ENCODE measurements around the gene NUDC.
"Not testable (repeated sequence)": the region's sequence is repeated elsewhere in the genome, so short reads cannot be mapped to it uniquely, and the experiment has no call there.

The NUDC gene

DNA sequence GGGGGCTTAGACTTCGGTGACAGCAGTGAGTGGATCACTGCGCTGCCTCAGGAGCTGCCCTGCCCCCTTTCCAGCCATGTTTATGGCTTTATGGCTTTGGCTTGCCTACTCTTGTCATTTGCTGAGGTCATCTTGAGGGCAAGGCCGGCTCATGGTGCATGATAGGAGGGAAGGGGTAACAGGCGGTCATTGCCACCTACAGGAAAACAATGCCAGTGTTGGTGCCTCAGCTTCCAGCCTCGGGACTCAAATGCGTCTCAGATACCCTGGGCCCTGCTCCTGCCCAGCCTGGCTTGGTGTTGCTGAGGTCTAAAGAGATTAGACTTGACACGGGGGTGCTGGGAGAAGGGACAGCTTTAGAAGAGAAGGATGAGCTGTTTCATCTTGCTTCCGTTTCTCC lies 24.2 kb downstream of the NUDC start:
- H2BK15ac ChIP-seq (ENCODE audit: low read length) = no peak overlapping the region
- no peak overlapping the region for H3K23ac ChIP-seq (ENCODE audit: low read depth, low read length, poor library complexity)
- H2AK5ac ChIP-seq (ENCODE audit: low read depth, low read length) = no peak overlapping the region
- no peaks in the 10 kb centered on the region for H3K27me3 ChIP-seq (ENCODE audit: control insufficient read depth in 3 of 3, insufficient read depth in 3 of 3, low read depth in 1 of 3, low read length in 3 of 3)
- no peak overlapping the region for H3K9ac ChIP-seq (ENCODE audit: low read depth, low read length, poor library complexity)
- no peak overlapping the region for H2BK120ac ChIP-seq (ENCODE audit: low read depth, low read length)
- H3K9me3 ChIP-seq (replicated peaks in 1 of 2; ENCODE audit: control insufficient read depth in 2 of 2, insufficient read depth in 1 of 2, low read depth in 1 of 2, low read length in 2 of 2) = peaks cover 0 to 4% of the 10 kb centered on the region in 2 donors
- no peak overlapping the region for H4K91ac ChIP-seq (ENCODE audit: low read depth, low read length, poor library complexity)
- H3K4me1 ChIP-seq (ENCODE audit: control insufficient read depth in 2 of 2, insufficient read depth in 1 of 2, low read depth in 1 of 2, low read length in 2 of 2) = no peaks in the 10 kb centered on the region
- WGBS, 2 donors (ENCODE audit: extremely low coverage in 2 of 2, insufficient read length in 2 of 2, insufficient replicate concordance in 1 of 2) = no CpG with 5 or more reads among the region's 8 CpGs
- H4K8ac ChIP-seq (ENCODE audit: low read depth, low read length) = no peak overlapping the region
- H3K18ac ChIP-seq (ENCODE audit: low read length) = no peak overlapping the region
- no peak overlapping the region for H3K4me3 ChIP-seq (ENCODE audit: low read length in 2 of 2)
- H3K36me3 ChIP-seq (replicated peaks in 1 of 2; ENCODE audit: control insufficient read depth in 2 of 2, insufficient read depth in 2 of 2, low read length in 2 of 2) = peaks cover 42 to 60% of the 10 kb centered on the region in 2 donors
- H3K4me2 ChIP-seq (ENCODE audit: insufficient read depth, low read length, poor library complexity, severe bottlenecking) = no peak overlapping the region
- H2AFZ ChIP-seq (ENCODE audit: low read length) = no peak overlapping the region
- no peak for DNase-seq (ENCODE audit: low spot score)
- H3K14ac ChIP-seq (ENCODE audit: low read length) = no peak overlapping the region
- no peak overlapping the region for H2BK5ac ChIP-seq (ENCODE audit: low read length)
- H3K27ac ChIP-seq (replicated peaks; ENCODE audit: low read length) = no peak overlapping the region
- H3K4ac ChIP-seq (ENCODE audit: low read length) = no peak overlapping the region
- H3K79me1 ChIP-seq (ENCODE audit: low read depth, low read length) = peaks cover 4% of the 10 kb centered on the region
- no peak overlapping the region for H2BK12ac ChIP-seq (ENCODE audit: low read length)

DNA sequence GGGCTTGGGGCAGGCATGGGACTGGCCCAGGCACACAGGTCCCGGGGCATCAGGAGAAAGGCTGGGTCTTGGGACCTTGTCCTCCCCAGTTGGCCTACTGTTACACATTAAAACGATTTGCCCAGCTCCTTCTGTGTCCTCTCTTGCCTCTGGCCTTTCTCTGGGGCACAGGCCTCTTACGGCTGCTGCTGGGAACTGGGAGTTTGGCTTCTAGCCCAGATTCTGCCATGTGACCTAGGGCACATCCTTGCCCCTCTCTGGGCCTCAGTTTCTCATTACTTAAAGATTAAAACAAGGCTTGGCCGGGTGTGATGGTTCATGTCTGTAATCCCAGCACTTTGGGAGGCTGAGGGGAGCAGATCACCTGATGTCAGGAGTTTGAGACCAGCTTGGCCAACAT lies 24.7 kb downstream of the NUDC start:
- H3K27ac ChIP-seq (replicated peaks; ENCODE audit: low read length) = no peak overlapping the region
- H2BK5ac ChIP-seq (ENCODE audit: low read length) = no peak overlapping the region
- H2AK5ac ChIP-seq (ENCODE audit: low read depth, low read length) = no peak overlapping the region
- peaks cover 0 to 4% of the 10 kb centered on the region in 2 donors for H3K9me3 ChIP-seq (replicated peaks in 1 of 2; ENCODE audit: control insufficient read depth in 2 of 2, insufficient read depth in 1 of 2, low read depth in 1 of 2, low read length in 2 of 2)
- no peak overlapping the region for H2BK120ac ChIP-seq (ENCODE audit: low read depth, low read length)
- no peak overlapping the region for H3K18ac ChIP-seq (ENCODE audit: low read length)
- H3K4me1 ChIP-seq (ENCODE audit: control insufficient read depth in 2 of 2, insufficient read depth in 1 of 2, low read depth in 1 of 2, low read length in 2 of 2) = no peaks in the 10 kb centered on the region
- peaks cover 4% of the 10 kb centered on the region for H3K79me1 ChIP-seq (ENCODE audit: low read depth, low read length)
- no peak overlapping the region for H2BK12ac ChIP-seq (ENCODE audit: low read length)
- no peak overlapping the region for H3K23ac ChIP-seq (ENCODE audit: low read depth, low read length, poor library complexity)
- no peak overlapping the region for H2BK15ac ChIP-seq (ENCODE audit: low read length)
- H4K91ac ChIP-seq (ENCODE audit: low read depth, low read length, poor library complexity) = no peak overlapping the region
- no peak for DNase-seq (ENCODE audit: low spot score)
- H3K14ac ChIP-seq (ENCODE audit: low read length) = no peak overlapping the region
- H3K27me3 ChIP-seq (ENCODE audit: control insufficient read depth in 3 of 3, insufficient read depth in 3 of 3, low read depth in 1 of 3, low read length in 3 of 3) = no peaks in the 10 kb centered on the region
- no peak overlapping the region for H3K4ac ChIP-seq (ENCODE audit: low read length)
- no CpG with 5 or more reads among the region's 4 CpGs for WGBS, 2 donors (ENCODE audit: extremely low coverage in 2 of 2, insufficient read length in 2 of 2, insufficient replicate concordance in 1 of 2)
- no peak overlapping the region for H2AFZ ChIP-seq (ENCODE audit: low read length)
- H3K4me2 ChIP-seq (ENCODE audit: insufficient read depth, low read length, poor library complexity, severe bottlenecking) = no peak overlapping the region
- no peak overlapping the region for H3K9ac ChIP-seq (ENCODE audit: low read depth, low read length, poor library complexity)
- no peak overlapping the region for H3K4me3 ChIP-seq (ENCODE audit: low read length in 2 of 2)
- H3K36me3 ChIP-seq (replicated peaks in 1 of 2; ENCODE audit: control insufficient read depth in 2 of 2, insufficient read depth in 2 of 2, low read length in 2 of 2) = peaks cover 41 to 57% of the 10 kb centered on the region in 2 donors
- no peak overlapping the region for H4K8ac ChIP-seq (ENCODE audit: low read depth, low read length)

DNA sequence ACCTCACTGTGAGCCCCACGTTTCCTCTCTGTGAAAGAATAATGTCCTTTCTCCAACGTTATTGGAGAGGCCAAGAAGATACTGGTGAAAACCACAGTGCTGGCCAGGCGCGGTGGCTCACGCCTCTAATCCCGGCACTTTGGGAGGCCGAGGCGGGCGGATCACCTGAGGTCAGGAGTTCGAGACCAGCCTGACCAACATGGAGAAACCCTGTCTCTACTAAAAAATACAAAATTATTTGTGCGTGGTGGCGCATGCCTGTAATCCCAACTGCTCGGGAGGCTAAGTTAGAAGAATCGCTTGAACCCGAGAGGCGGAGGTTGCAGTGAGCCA lies 27.1 kb downstream of the NUDC start:
- WGBS, 2 donors (ENCODE audit: extremely low coverage in 2 of 2, insufficient read length in 2 of 2, insufficient replicate concordance in 1 of 2) = no CpG with 5 or more reads among the region's 16 CpGs

DNA sequence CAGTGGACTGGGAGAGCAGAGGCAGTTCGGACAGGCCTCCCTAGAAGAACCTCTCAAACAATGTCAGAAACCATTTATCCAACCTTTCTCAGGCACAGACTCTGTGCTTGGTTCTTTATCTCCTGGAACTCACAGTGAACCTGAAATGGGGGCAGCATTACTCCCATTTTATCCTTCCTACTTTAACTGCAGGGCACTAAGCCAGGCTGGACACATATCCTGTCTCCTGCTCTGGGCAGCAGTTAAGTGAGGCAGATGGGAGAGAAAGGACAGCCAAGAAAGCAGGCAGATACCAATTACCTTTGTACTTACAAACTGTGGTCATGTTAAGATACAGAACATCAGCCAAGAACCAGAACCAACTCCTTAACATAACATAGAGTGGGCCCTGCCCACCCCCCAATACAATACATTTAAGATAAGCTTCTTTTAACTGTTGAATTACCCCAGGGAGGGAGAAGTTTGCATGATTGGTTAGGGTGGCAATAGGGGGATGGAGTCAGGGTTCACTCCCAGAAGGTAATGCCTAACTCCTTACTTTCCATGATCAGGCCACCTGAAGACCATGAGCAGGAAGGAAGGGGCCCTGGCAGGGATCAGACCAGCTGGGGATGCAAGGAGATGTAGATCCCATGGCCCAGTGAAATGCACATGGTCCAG lies 27.9 kb downstream of the NUDC start:
- no peak overlapping the region for H3K27ac ChIP-seq (replicated peaks; ENCODE audit: low read length)
- WGBS, 2 donors (ENCODE audit: extremely low coverage in 2 of 2, insufficient read length in 2 of 2, insufficient replicate concordance in 1 of 2) = no CpG with 5 or more reads among the region's 1 CpG
- H3K4me1 ChIP-seq (ENCODE audit: control insufficient read depth in 2 of 2, insufficient read depth in 1 of 2, low read depth in 1 of 2, low read length in 2 of 2) = no peaks in the 10 kb centered on the region

More for the DNA sequence above, 27.1 kb downstream of the NUDC start:
- H3K27me3 ChIP-seq (ENCODE audit: control insufficient read depth in 3 of 3, insufficient read depth in 3 of 3, low read depth in 1 of 3, low read length in 3 of 3); H3K27ac ChIP-seq (replicated peaks; ENCODE audit: low read length); H3K14ac ChIP-seq (ENCODE audit: low read length); H3K18ac ChIP-seq (ENCODE audit: low read length); H2AFZ ChIP-seq (ENCODE audit: low read length); DNase-seq (ENCODE audit: low spot score); H3K4me3 ChIP-seq (ENCODE audit: low read length in 2 of 2); H2BK120ac ChIP-seq (ENCODE audit: low read depth, low read length); H3K79me1 ChIP-seq (ENCODE audit: low read depth, low read length); H2BK15ac ChIP-seq (ENCODE audit: low read length); H2AK5ac ChIP-seq (ENCODE audit: low read depth, low read length); H4K8ac ChIP-seq (ENCODE audit: low read depth, low read length); H4K91ac ChIP-seq (ENCODE audit: low read depth, low read length, poor library complexity); H3K4me2 ChIP-seq (ENCODE audit: insufficient read depth, low read length, poor library complexity, severe bottlenecking); H2BK12ac ChIP-seq (ENCODE audit: low read length); H2BK5ac ChIP-seq (ENCODE audit: low read length); H3K23ac ChIP-seq (ENCODE audit: low read depth, low read length, poor library complexity); H3K9me3 ChIP-seq (replicated peaks in 1 of 2; ENCODE audit: control insufficient read depth in 2 of 2, insufficient read depth in 1 of 2, low read depth in 1 of 2, low read length in 2 of 2); H3K4ac ChIP-seq (ENCODE audit: low read length); H3K4me1 ChIP-seq (ENCODE audit: control insufficient read depth in 2 of 2, insufficient read depth in 1 of 2, low read depth in 1 of 2, low read length in 2 of 2); H3K9ac ChIP-seq (ENCODE audit: low read depth, low read length, poor library complexity): not testable (repeated sequence)
- peaks cover 24 to 34% of the 10 kb centered on the region in 2 donors for H3K36me3 ChIP-seq (replicated peaks in 1 of 2; ENCODE audit: control insufficient read depth in 2 of 2, insufficient read depth in 2 of 2, low read length in 2 of 2)

More for the DNA sequence above, 27.9 kb downstream of the NUDC start:
- Histone ChIP-seq H3K4me2 (ENCODE audit: insufficient read depth, low read length, poor library complexity, severe bottlenecking) (no peak overlapping the region), H3K14ac (ENCODE audit: low read length) (no peak overlapping the region), H4K8ac (ENCODE audit: low read depth, low read length) (no peak overlapping the region), H2AK5ac (ENCODE audit: low read depth, low read length) (no peak overlapping the region), H2BK5ac (ENCODE audit: low read length) (no peak overlapping the region), H3K36me3 (replicated peaks in 1 of 2; ENCODE audit: control insufficient read depth in 2 of 2, insufficient read depth in 2 of 2, low read length in 2 of 2) (peaks cover 19 to 28% of the 10 kb centered on the region in 2 donors), H2BK15ac (ENCODE audit: low read length) (no peak overlapping the region), H3K4me3 (ENCODE audit: low read length in 2 of 2) (no peak overlapping the region), H3K9me3 (replicated peaks in 1 of 2; ENCODE audit: control insufficient read depth in 2 of 2, insufficient read depth in 1 of 2, low read depth in 1 of 2, low read length in 2 of 2) (peaks cover 0 to 4% of the 10 kb centered on the region in 2 donors), H2AFZ (ENCODE audit: low read length) (no peak overlapping the region), H3K4ac (ENCODE audit: low read length) (no peak overlapping the region), H3K18ac (ENCODE audit: low read length) (no peak overlapping the region), H3K79me1 (ENCODE audit: low read depth, low read length) (no peaks in the 10 kb centered on the region), H3K9ac (ENCODE audit: low read depth, low read length, poor library complexity) (no peak overlapping the region), H3K27me3 (ENCODE audit: control insufficient read depth in 3 of 3, insufficient read depth in 3 of 3, low read depth in 1 of 3, low read length in 3 of 3) (no peaks in the 10 kb centered on the region), H2BK12ac (ENCODE audit: low read length) (no peak overlapping the region), H3K23ac (ENCODE audit: low read depth, low read length, poor library complexity) (no peak overlapping the region), H2BK120ac (ENCODE audit: low read depth, low read length) (no peak overlapping the region), H4K91ac (ENCODE audit: low read depth, low read length, poor library complexity) (no peak overlapping the region)
- DNase-seq (ENCODE audit: low spot score) = no peak

Data from neuronal stem cell (in vitro differentiated cells).